Activated T-cell treated with anti-CD3 and anti-CD28 coated beads, Interleukin-2, amount 50 U/mL, for 24 hours (primary cell): ENCODE data around the gene OR10A7.
"Not testable (repeated sequence)": the region's sequence is repeated elsewhere in the genome, so short reads cannot be mapped to it uniquely, and the experiment has no call there.

Experiments used
- DNase-seq: peaks from one replicate; pipeline ENCODE4 v3.0.0-alpha.2; 2020
- H3K27ac Mint-ChIP-seq: 2 replicates; pipeline ENCODE4 v1.8.0; 2020; ENCODE audit warnings: mild to moderate bottlenecking, mixed read lengths
- H3K27me3 Mint-ChIP-seq: 2 replicates; pipeline ENCODE4 v1.8.0; 2020; ENCODE audit warnings: mixed read lengths
- H3K36me3 Mint-ChIP-seq: 2 replicates; pipeline ENCODE4 v1.8.0; 2020; ENCODE audit warnings: low read depth, mixed read lengths
- H3K4me1 Mint-ChIP-seq: 2 replicates; pipeline ENCODE4 v1.8.0; 2020; ENCODE audit warnings: low read depth, mixed read lengths
- H3K4me3 Mint-ChIP-seq: 2 replicates; pipeline ENCODE4 v1.8.0; 2020; ENCODE audit warnings: mild to moderate bottlenecking, moderate library complexity, mixed read lengths
- H3K9me3 Mint-ChIP-seq: 2 replicates; pipeline ENCODE4 v1.8.0; 2020; ENCODE audit warnings: mixed read lengths

OR10A7 gene, protein sequence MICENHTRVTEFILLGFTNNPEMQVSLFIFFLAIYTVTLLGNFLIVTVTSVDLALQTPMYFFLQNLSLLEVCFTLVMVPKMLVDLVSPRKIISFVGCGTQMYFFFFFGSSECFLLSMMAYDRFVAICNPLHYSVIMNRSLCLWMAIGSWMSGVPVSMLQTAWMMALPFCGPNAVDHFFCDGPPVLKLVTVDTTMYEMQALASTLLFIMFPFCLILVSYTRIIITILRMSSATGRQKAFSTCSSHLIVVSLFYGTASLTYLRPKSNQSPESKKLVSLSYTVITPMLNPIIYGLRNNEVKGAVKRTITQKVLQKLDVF

DNA sequence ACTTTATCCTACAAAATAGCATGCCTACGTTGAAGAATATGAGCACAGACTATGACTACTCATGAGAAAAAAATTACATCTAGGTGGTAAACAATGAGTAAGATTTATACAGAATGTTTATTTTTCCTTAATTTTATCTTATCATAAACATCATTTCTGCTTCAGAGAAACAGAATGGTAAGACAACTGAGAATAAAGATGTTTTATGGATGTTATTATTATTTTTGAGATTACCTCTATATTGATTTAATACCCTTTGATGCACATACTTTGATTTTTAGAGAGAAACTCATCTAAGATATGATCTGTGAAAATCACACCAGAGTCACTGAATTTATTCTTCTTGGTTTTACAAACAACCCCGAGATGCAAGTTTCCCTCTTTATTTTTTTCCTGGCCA lies at the start of gene OR10A7:
Gene OR10A7, plus strand, starts transcription at position 301 of the 400 bp plus-strand sequence. Its CDS starts 0 bp downstream, at position 301.
- H3K9me3 Mint-ChIP-seq = no peaks in the 10 kb centered on the region
- H3K4me1 Mint-ChIP-seq = no peaks in the 10 kb centered on the region
- H3K27me3 Mint-ChIP-seq = peaks cover 16% of the 10 kb centered on the region
- no peak for DNase-seq
- no peak within 1 kb of the TSS for H3K27ac Mint-ChIP-seq
- H3K4me3 Mint-ChIP-seq = no peak within 1 kb of the TSS
- no peaks in the 10 kb centered on the region for H3K36me3 Mint-ChIP-seq

DNA sequence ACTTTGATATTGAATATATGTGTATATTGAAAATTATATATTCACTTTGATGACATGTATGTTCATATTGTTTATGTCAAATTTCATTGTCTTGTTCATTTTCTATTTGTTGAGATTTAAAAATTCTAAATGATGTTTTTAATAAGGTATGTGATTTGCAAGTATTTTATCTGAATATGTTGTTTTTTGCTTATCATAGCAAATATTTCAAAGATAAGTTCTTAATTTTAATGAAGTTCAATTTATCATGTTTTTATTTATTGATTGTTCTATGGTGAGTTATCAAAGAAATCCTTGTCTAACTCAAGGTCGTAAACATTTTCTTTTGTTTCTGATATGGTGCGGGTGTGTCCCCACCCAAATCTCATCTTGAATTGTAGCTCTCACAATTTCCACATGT lies 49.4 kb upstream of the OR10A7 start:
- no peak for DNase-seq
- no peaks in the 10 kb centered on the region for H3K9me3 Mint-ChIP-seq
- no peak overlapping the region for H3K4me3 Mint-ChIP-seq
- H3K4me1 Mint-ChIP-seq = peaks cover 1% of the 10 kb centered on the region
- peaks cover 36% of the 10 kb centered on the region for H3K27me3 Mint-ChIP-seq
- H3K27ac Mint-ChIP-seq = no peak overlapping the region
- no peaks in the 10 kb centered on the region for H3K36me3 Mint-ChIP-seq

DNA sequence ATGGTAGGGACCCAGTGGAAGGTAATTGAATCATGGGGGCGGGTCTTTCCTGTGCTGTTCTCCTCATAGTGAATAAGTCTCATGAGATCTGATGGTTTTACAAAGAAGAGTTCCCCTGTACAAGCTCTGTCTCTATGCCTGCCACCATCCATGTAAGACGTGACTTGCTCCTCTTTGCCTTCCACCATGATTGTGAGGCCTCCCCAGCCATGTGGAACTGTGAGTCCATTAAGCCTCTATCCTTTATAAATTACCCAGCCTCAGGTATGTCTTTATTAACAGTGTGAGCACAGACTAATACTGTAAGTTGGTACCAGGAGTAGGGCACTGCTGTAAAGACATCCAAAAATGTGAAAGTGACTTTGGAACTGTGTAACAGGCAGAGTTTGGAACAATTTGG lies 49.0 kb upstream of the OR10A7 start:
- not testable (repeated sequence) for H3K27ac Mint-ChIP-seq, H3K9me3 Mint-ChIP-seq, H3K36me3 Mint-ChIP-seq, H3K4me1 Mint-ChIP-seq, H3K4me3 Mint-ChIP-seq, DNase-seq
- peaks cover 36% of the 10 kb centered on the region for H3K27me3 Mint-ChIP-seq

DNA sequence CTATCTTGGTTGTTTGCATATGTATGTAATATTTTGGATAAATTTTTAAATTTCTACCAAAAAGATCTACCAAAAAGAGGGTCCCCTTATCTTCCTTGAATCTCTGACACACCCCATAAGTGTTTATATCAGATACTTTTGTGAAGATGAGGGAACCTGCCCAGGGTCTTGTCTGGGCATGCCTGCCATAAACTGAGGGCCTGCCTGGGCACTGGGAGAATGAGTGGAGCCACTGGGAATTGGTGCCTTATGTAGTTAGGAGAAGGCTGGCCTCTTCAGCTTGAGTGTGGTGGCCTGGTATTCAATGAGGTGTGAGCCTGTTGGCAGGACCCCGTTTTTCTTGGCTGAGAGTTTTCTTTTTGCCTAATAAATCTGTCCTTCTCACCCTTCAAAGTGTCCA lies 48.1 kb upstream of the OR10A7 start:
- H3K4me3 Mint-ChIP-seq = no peak overlapping the region
- H3K27me3 Mint-ChIP-seq = peaks cover 32% of the 10 kb centered on the region
- H3K4me1 Mint-ChIP-seq = peaks cover 2% of the 10 kb centered on the region
- H3K27ac Mint-ChIP-seq = no peak overlapping the region
- H3K9me3 Mint-ChIP-seq = peaks cover 2% of the 10 kb centered on the region
- H3K36me3 Mint-ChIP-seq = no peaks in the 10 kb centered on the region
- no peak for DNase-seq

DNA sequence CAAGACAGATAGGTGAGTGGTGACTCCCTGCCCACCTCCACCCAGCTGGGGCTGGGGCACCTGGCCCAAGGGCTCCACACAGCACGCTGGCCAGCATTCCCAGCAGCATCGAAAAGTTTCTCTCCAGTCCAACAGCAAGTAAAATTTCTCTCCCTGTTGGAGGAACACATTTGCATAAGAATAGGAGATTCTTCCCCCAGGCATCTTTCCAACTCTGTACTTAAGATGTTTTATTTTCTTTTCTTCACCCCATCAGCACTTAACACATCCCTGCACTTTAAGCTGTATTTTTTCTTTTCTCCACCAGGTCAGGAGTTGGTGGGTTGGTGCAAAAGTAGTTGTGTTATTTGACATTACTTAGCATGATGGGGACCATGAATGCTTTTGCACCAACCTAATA lies 47.4 kb upstream of the OR10A7 start:
- DNase-seq = no peak
- H3K27ac Mint-ChIP-seq = no peak overlapping the region
- H3K9me3 Mint-ChIP-seq = peaks cover 10% of the 10 kb centered on the region
- no peaks in the 10 kb centered on the region for H3K36me3 Mint-ChIP-seq
- H3K4me3 Mint-ChIP-seq = no peak overlapping the region
- peaks cover 2% of the 10 kb centered on the region for H3K4me1 Mint-ChIP-seq
- H3K27me3 Mint-ChIP-seq = peaks cover 39% of the 10 kb centered on the region

DNA sequence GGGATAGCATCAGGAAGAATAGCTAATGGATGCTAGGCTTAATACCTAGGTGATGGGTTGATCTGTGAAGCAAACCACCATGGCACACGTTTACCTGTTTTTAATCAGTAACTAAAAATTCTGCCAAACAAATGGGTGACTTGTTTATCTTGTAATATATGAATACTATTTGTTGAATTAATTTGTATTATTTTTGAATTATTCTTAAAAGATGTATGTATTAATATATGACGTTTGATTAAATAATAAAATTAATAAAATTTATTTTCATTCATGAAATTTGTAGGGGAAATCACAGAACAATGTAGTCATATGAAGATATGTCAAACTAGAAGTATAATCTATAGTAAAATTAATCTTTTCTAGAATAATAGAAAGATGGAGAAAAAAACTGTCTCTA lies 32.3 kb upstream of the OR10A7 start:
- no peaks in the 10 kb centered on the region for H3K9me3 Mint-ChIP-seq
- H3K27me3 Mint-ChIP-seq = peaks cover 46% of the 10 kb centered on the region
- no peaks in the 10 kb centered on the region for H3K36me3 Mint-ChIP-seq
- H3K4me1 Mint-ChIP-seq = no peaks in the 10 kb centered on the region
- no peak for DNase-seq
- H3K27ac Mint-ChIP-seq = no peak overlapping the region
- no peak overlapping the region for H3K4me3 Mint-ChIP-seq

DNA sequence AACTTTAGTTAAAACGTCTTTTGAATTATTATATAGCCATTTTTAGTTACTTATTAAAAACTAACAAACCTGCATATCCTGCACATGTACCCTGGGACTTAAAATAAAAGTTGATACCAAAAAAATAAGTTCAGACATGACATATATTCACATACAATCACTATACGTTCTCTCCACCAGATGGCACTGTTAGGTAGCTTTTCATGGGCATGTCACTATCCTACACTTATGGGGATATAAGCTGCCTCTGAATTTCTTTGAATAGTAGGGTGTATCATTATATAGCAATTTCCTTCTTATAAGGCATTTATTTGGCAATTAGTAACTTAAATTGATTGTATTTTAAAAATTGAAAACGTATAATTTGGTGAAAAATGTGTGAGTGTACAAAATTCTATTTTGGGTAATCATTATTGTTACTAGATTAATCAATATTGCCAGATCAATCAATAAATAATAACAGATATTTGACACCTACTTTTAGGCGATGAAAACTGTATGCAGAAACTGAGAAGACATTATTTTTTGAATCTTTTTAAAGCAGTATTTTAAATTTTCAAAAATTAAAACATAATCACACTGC lies 31.8 kb upstream of the OR10A7 start:
- Mint-ChIP-seq H3K4me1 (no peaks in the 10 kb centered on the region), H3K27me3 (peaks cover 46% of the 10 kb centered on the region), H3K27ac (no peak overlapping the region), H3K9me3 (no peaks in the 10 kb centered on the region), H3K4me3 (no peak overlapping the region), H3K36me3 (no peaks in the 10 kb centered on the region)
- no peak for DNase-seq

DNA sequence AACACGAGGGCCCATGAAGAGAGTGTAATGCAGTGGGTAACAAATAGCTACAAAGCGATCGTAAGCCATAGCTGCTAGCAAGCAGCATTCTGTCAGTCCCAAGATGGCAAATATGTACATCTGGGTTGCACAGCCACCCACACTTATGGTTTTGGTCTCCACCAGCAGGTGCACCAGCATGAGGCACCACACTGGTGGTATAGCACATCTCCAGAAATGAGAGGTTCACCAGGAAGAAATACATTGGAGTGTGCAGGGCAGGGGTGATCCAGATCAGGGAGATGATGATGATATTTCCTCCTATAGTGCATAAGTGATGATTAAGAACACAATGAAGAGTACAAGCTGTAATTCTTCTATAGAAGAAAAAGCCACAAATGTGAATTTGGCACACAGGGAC lies 26.4 kb upstream of the OR10A7 start:
- H3K27me3 Mint-ChIP-seq = peaks cover 53% of the 10 kb centered on the region
- H3K36me3 Mint-ChIP-seq = no peaks in the 10 kb centered on the region
- H3K27ac Mint-ChIP-seq = no peak overlapping the region
- DNase-seq = no peak
- H3K4me1 Mint-ChIP-seq = no peaks in the 10 kb centered on the region
- H3K4me3 Mint-ChIP-seq = no peak overlapping the region
- no peaks in the 10 kb centered on the region for H3K9me3 Mint-ChIP-seq

DNA sequence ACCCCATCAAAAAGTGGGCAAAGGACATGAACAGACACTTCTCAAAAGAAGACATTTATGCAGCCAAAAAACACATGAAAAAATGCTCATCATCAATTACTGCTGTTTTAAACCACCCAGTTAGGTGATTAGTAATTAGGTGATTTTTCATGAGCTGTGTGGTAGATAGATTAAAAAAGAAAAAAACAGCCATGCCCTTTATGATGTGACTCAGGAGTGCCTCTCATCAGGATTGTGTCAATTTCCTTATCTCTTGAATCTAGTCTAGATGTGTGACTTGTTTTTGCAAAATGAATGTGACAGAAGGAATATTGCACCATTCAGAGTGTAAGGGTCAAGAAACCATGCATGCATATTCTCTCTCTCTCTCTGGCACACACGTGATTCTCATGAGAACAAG lies 5.7 kb downstream of the OR10A7 start:
- no peak for DNase-seq
- Mint-ChIP-seq H3K36me3 (no peaks in the 10 kb centered on the region), H3K4me3 (no peak overlapping the region), H3K27ac (no peak overlapping the region), H3K4me1 (peaks cover 4% of the 10 kb centered on the region), H3K9me3 (no peaks in the 10 kb centered on the region), H3K27me3 (peaks cover 31% of the 10 kb centered on the region)

DNA sequence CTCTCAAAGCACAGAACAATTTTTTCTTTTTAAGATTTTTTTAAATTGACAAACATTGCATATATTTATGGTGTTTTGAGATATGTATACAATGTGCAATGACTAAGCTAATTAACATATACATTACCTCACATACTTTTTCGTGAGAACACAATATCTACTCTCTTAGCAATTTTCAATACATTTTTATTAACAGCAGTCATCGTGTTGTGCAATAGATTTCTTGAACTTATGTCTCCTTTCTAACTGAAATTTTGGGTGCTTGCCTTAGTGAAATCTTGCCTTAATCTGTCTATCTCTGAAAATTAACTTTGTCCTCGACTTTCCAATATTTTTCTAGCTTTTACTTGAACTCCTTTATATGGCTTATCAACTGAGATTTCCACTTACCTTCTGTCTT lies 6.8 kb downstream of the OR10A7 start:
- Mint-ChIP-seq H3K9me3 (no peaks in the 10 kb centered on the region), H3K27me3 (peaks cover 34% of the 10 kb centered on the region), H3K36me3 (no peaks in the 10 kb centered on the region), H3K27ac (no peak overlapping the region), H3K4me3 (no peak overlapping the region), H3K4me1 (peaks cover 4% of the 10 kb centered on the region)
- DNase-seq = no peak

DNA sequence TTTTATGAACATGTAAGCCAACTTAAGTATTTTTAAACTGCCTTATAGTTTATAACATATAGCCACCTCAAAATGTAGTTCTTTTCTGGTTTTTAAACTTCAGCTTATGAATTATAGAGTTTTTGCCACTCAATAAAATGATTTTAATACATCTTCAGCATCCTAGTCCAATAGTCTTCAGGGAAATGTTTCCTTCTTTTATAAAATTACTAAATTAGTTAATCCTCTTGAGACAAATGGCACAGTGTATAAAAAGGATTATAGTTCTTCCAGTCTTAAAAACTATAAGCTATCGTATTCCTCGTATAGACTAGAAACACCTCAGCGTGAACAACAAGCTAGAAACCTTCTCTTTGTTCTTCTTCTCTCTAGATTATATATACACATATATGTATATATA lies 23.5 kb downstream of the OR10A7 start, which contains the start of gene OR6C74:
Gene OR6C74, plus strand, starts transcription at position 301 of the 400 bp plus-strand sequence. CDS start 2,679 bp downstream, outside the sequence.
- peaks cover 32% of the 10 kb centered on the region for H3K27me3 Mint-ChIP-seq
- H3K36me3 Mint-ChIP-seq = no peaks in the 10 kb centered on the region
- H3K4me3 Mint-ChIP-seq = no peak within 1 kb of the TSS
- no peak within 1 kb of the TSS for H3K27ac Mint-ChIP-seq
- DNase-seq = no peak
- no peaks in the 10 kb centered on the region for H3K9me3 Mint-ChIP-seq
- H3K4me1 Mint-ChIP-seq = no peaks in the 10 kb centered on the region

DNA sequence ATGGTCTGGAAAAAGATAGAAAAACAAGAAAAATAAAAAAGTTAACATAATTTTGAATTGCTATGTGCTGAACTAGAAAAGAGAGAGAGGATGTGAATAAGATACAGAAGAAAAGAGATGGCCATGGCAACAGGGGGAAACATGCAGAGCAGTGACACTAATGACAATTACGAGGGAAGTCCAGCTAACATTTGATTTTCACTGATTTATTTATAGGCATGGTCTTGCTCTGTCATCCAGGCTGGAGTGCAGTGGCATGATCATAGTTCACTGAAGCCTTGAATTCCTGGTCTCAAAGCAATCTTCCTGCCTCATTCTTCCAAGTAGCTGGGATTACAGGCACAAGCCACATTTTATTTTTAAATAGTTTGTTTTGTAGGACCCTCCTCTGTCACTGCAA lies 25.3 kb downstream of the OR10A7 start:
- H3K4me1 Mint-ChIP-seq = no peaks in the 10 kb centered on the region
- H3K27me3 Mint-ChIP-seq = peaks cover 34% of the 10 kb centered on the region
- H3K36me3 Mint-ChIP-seq = no peaks in the 10 kb centered on the region
- DNase-seq = no peak
- H3K4me3 Mint-ChIP-seq = no peak overlapping the region
- no peaks in the 10 kb centered on the region for H3K9me3 Mint-ChIP-seq
- H3K27ac Mint-ChIP-seq = no peak overlapping the region

DNA sequence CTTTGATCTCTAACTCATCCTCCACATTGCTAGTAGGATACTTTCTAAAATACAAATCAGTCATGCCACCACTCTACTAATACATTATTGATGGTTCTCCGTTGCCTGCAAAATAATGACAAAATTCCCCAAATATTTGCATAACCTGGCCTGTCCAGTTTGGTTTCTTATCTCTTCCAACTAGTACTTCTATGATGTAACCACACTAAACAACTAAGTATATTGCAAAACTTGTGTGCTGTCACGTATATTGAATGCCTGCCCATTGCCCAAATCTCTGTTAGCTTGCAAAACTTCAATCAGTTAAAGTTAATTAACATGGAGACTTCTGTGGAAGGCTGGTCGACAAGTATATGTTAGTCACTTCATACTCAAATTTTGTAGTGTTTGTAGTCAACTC lies 30.1 kb downstream of the OR10A7 start:
- Mint-ChIP-seq H3K27ac (no peak overlapping the region), H3K36me3 (no peaks in the 10 kb centered on the region), H3K4me1 (no peaks in the 10 kb centered on the region), H3K9me3 (no peaks in the 10 kb centered on the region), H3K4me3 (no peak overlapping the region), H3K27me3 (peaks cover 23% of the 10 kb centered on the region)
- DNase-seq = no peak

DNA sequence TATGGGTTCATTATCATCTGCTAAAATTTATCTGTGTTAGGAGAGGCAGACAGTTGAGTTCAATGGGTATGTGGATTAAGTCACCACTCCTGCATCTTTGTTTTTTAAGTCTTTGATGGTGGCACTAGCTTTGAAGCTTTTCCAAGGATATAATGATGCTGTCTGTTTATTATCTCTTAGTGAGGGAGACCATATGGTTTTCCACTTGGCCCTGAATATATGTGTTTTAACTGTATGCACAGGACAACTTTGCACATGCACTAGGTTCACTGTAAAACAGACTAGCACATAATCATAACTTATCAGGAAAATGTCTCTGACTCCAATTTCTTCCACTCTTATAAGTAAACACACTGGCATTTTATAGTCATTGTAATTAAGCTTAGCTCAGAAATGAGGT lies 32.5 kb downstream of the OR10A7 start:
- no peaks in the 10 kb centered on the region for H3K36me3 Mint-ChIP-seq
- no peak for DNase-seq
- peaks cover 14% of the 10 kb centered on the region for H3K27me3 Mint-ChIP-seq
- H3K27ac Mint-ChIP-seq = no peak overlapping the region
- H3K4me3 Mint-ChIP-seq = no peak overlapping the region
- H3K4me1 Mint-ChIP-seq = no peaks in the 10 kb centered on the region
- H3K9me3 Mint-ChIP-seq = no peaks in the 10 kb centered on the region

DNA sequence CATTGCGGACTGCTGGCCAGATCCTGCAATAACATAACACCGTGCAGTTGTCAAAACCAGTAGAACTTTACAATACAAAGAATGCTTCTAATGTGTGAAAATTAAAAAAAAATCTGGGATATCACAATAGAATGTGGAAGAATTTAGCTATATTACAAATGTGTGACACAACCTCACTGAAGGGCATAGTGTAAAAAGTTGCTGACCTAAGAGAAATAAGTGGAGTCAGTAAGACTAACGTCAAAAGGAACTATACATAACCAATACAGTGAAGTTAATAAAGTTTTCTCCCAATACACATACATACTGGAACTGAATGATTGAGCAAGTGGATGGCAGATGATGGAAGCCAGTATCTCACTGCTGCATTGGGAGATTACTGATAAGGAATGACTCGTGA lies 36.0 kb downstream of the OR10A7 start:
- DNase-seq = no peak
- peaks cover 7% of the 10 kb centered on the region for H3K27me3 Mint-ChIP-seq
- no peaks in the 10 kb centered on the region for H3K4me1 Mint-ChIP-seq
- no peaks in the 10 kb centered on the region for H3K9me3 Mint-ChIP-seq
- no peak overlapping the region for H3K27ac Mint-ChIP-seq
- H3K4me3 Mint-ChIP-seq = no peak overlapping the region
- no peaks in the 10 kb centered on the region for H3K36me3 Mint-ChIP-seq
